GM18517 (cell line): ENCODE data around the gene P2RY11.

Experiments
- ATAC-seq: cut with Tn5 transposase; IDR thresholded peaks from one replicate; pipeline ENCODE4 v1.9.1; 2021; ENCODE audit warnings: mild to moderate bottlenecking, moderate library complexity; ENCODE audit not compliant: unreplicated experiment

P2RY11 gene, protein sequence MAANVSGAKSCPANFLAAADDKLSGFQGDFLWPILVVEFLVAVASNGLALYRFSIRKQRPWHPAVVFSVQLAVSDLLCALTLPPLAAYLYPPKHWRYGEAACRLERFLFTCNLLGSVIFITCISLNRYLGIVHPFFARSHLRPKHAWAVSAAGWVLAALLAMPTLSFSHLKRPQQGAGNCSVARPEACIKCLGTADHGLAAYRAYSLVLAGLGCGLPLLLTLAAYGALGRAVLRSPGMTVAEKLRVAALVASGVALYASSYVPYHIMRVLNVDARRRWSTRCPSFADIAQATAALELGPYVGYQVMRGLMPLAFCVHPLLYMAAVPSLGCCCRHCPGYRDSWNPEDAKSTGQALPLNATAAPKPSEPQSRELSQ

DNA sequence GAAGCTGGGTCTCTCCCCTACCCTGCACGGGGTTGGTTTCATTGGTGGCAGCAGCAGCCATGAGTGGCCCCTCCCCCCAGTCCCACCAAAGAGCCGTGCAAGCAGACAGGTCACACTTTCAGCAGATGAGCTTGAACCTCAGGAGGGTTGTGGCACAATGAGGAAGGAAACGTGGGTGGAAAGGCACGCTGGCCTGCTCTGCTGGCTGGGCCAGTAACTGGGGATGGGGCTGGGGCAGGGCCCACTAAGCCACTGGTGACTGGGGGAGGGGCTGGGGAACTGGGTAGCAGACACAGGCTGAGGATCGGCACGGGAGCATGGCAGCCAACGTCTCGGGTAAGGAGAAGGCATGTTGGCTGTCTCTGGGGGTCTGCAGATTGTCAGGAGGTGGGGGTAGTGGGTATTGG lies at the start of gene P2RY11:
Gene P2RY11, plus strand, starts transcription at position 289 of the 407 bp plus-strand sequence. Its CDS starts 29 bp downstream, at position 318.
- ATAC-seq, result no peak

DNA sequence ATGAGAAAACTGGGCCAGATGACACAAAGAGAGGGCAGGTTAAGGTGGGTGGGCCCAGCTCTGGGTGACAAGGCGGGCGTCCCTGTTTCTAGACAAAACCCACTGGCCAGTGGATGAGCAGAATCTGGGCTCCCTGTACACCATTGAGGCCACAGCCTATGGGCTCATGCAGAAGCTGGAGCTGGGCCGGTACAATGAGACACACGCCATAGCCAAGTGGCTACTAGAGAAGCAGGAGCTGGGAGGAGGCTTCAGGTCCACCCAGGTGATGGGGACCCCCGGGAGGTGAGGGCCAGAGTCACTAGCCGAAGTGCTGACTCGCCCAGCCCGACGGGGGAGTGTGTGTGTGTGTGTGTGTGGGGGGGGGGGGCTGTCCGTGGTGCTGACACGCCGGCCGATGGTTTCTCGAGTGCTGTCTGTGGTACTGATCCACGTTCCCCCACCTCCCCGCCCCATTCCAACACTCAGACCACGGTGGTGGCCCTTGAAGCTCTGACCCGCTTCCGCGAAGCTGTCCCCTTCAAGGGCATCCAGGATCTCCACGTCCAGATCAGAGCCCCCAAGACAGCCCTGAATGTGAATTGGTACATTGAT lies 49.7 kb upstream of the P2RY11 start:
- ATAC-seq, result no peak

DNA sequence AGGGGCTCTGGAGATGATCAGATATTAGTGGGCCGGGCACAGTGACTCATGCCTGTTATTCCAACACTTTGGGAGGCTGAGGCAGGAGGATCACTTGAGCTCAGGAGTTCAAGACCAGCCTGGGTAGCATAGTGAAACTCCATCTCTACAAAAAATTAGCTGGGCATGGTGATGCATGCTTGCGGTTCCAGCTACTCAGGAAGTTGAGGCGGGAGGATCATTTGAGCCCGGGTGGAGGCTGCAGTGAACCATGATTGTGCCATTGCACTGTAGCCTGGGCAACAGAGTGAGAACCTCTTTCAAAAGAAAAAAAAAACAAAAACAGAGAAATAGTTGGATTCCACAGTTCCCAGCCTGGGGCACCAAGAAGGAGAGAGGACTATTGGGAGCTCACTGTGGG lies 43.3 kb upstream of the P2RY11 start:
- no peak for ATAC-seq

DNA sequence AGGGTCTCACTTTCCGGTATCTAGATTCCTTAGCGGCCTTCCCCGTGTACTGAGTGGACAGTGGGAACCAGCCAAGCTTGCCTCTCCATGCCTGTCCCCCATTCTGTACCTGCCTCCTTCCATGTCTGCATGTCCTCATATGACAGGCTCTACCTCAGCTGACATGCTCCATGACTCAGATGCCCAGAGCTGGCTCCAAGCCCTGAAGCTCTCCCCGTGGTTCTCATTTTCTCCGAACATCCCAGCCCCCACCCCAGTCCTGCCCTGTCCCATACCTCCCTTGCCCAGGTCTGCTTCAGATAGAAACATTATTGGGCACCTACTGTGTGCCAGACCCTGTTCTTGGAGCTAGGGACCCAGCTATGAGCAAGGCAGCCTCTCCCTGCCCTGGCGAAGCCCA lies 42.4 kb upstream of the P2RY11 start:
- no peak for ATAC-seq

DNA sequence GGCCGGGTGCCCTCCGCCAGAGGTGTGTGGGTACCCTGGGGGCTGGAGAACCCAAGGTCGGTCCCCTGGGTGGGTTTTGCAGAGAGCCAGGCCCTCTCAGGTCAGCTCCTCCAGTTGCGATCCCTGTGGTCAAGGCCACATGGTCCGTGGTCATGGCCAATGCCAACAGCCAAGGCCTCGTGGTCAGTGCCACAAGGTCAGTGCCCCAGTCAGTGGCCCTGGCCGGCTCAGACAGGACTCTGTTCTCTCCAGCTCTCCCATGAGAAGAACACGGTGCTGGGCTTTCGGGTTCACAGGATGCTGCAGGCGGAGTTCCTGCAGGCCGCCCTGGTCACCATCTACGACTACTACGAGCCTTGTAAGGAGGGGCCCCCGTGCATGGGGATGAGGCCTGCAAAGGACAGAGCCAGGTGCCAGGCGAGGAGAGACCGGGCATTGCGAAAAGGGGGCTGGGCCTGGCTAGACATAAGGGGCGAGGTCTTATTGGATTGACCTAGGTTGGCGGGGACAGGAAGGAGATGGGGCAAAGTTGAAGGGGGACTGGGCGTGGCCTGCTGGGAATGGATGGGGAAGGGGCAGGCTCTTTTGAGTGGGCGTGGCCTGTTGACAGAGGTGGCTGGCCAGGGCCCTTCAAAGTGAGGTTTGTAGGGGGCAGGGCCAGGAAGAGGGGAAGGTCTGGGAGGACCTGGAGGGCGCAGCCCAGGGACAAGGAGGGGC lies 40.6 kb upstream of the P2RY11 start:
- no peak for ATAC-seq

DNA sequence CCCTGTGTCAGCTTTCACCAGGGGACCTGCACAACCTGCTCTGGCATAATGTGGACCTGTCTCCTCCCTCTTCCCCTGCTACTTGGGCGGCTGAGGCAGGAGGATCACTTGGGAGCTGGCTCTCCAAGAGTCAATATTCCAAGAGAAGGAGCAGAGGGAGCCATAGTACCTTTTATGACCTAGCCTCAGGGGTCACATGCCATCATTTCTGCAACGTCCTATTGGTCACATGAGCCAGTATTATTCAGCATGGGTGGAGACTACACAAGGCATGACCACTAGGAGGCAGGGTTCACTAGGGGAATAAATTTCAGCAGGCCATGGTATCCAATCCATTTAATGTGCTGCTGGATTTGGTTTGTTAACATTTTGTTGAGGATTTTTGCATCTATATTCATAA lies 37.3 kb upstream of the P2RY11 start:
- no peak for ATAC-seq

DNA sequence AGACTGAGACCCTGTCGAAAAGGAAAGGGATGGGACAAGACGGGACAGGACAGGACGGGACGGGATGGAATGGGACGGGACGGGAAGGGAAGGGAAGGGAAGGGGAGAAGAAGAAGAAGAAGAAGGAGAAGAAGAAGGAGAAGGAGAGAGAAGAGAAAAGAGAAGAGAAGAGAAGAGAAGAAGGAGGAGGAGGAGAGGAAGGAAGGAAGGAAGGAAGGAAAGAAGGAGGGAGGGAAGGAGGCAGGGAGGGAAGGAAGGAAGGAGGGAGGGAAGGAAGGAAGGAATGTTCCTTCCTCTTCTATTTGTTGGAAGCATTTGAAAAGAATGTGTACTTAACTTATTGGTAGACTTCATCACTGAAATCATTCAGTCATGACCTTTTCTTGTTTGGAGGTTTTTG lies 35.0 kb upstream of the P2RY11 start:
- no peak for ATAC-seq

DNA sequence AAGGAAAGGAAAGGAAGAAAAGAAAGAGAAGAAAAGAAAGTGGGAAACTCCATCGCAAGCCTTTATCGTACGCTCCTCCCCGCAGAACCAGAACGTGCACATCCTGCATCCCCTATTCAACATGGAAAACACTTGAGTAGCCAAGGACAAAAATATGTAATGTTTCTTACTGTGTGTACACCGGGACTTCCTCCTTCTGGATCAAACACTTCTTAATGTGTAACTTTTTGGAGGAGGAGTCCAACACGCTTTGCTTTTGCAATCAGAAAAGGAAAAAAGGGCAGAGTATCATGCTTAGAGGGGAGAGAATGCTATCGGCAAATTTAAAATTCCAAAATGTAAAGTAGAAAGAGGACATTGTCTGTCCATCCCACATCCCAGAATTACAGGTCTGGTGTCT lies 33.2 kb upstream of the P2RY11 start:
- no peak for ATAC-seq

DNA sequence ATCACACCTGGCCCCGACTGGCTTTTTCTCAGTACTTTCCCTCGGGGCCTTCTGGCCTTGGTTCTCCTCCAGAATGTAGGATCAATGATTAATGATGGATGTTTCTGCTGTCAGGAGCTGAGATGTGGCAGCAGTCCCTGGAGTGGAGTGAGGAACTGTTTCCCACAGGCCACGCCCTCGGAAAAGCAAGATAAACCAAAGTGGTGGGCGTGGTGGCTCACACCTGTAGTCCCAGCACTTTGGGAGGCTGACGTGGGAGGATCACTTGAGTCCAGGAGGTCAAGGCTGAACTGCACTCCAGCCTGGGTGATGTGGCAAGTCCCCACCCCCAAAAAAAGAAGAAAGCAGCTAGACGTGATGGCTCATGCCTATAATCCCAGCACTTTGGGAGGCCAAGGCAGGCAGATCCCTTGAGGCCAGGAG lies 32.5 kb upstream of the P2RY11 start:
- no peak for ATAC-seq

DNA sequence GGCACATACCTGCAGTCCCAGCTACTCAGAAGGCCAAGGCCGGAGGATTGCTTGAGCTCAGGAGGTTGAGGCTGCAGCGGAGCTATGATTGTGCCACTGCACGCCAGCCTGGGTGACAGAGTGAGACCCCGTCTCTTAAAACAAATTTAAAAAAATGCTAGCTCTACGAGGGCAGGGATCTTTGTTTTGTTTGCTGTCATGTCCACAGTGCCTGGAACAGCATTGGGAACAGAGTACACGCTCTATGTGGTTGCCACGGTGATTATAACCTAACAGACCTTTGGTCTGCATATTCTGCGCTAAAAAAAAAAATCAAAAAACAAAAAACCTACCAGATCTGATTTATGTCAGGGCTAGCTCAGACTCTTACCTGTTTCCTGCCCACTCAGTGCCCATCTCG lies 27.6 kb upstream of the P2RY11 start:
- ATAC-seq, result no peak

DNA sequence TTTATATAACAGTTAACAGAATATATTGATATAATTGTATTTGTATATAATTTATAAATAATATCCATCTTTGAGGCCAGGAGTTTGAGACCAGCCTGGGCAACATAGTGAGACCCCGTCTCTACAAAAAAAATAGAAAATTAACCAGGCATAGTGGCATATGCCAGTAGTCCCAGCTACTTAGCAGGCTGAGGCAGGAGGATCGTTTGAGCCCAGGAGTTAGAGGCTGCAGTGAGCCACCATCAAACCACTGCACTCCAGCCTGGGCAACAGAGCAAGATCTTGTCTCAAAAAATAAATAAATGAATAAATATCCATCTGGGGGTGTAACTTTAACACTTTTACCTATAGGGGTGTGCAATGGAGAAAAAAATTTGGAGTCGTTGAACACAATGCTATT lies 26.7 kb upstream of the P2RY11 start:
- no peak for ATAC-seq

DNA sequence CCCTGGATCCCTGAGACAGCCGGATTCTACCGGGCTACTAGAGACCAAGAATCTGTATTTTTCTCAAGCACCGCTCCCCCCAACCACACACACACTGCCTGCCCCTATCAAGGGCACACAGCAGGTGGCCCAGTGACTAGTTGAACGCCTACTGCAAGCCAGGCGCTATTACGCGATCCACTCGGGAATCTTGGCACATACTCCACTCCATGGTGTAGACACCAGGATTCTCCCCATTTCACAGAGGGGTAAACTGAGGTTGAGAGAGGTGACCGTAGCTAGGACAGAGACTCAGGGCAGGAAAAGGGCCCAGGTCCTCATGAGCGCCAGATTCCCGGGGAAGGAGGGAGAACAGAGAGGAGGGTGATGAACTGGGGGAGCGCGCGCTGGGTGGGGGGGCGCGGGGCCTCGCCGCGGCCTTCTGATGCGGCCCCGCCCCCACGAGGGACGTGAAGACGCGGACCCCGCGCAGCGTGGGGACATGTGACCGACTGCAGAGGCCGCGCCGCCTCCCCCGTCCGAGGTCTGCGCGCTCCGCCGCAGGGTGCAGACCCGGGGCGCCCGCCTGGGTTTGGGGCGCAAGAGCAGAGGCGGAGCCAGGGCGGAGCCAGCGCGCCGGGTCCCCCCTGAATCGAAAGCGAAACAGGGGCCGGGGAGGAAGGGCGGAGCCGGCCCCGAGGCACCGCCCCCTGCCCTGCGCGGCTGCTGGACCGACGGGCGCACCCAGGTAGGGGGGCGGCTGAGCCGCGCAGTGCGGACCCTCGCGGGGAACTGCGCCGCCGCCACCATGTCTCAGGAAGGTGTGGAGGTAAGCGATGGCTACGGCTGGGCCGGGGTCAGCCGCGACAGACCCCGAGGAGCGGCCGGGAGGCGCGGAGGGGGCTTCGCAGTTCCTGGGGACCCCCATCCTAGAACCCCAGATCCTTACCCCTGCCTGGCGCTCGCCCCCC lies 25.6 kb upstream of the P2RY11 start, which contains the start of gene SHFL:
Gene SHFL, plus strand, starts transcription at position 677 of the 950 bp plus-strand sequence. Its CDS starts 111 bp downstream, at position 788.
- ATAC-seq, result no peak

DNA sequence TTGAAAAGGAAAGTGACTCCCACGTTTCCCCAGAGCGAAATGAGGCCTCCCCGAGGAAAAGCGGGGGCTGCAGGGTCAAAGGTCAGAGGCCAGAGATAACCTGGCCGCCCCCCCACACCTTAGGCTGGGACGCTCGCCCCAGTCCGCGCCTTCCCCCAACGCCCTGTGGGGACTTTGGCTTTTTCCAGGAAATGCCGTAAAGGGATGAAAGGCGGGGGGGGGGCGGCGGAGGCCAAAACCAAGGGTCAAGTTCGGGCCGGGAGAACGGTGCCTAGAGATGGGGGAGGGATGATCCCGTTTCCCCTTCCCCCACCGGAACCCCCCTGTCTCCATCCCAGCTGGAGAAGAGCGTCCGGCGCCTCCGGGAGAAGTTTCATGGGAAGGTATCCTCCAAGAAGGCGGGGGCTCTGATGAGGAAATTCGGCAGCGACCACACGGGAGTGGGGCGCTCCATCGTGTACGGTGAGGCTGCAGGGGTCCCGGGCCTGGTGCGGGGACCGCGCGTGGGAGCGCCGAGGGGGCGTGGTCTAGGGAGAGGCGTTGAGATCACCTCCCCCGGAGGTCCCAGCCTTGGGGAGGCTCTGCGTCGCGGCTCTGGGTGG lies 24.8 kb upstream of the P2RY11 start:
- no peak for ATAC-seq

DNA sequence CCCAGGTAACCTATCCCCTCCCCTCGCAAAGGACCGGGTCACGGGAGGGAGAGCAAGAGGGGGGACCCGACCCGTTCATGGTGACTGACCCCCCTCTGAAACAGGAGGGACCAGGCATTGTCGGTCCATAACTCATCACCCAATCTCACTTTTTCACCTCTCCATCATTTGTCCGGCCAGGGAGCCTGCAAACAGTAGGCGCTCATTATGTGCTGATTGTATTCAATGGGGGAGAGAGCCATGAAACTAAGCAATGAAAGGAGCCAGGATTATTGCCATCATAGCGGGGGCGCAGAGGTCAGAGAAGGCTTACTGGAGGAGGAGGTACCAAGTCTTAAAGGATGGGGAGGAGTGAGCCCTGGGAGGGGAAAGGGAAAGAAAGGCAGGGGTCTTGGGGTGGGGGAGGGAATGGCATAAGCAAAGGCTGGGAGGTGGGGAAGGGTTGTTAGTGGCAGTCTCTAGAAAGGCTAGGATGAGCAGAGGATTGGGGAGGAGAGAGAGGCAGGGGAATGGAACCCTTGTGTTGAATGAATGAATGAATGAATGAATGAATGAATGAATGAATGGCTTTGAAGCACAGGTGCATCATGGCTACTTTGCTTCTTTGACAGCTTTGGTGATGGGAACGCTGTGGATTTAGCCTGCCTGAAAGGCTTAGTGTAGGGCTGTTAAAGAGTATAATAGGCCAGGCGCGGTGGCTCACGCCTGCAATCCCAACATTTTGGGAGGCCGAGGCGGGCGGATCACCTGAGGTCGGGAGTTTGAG lies 24.0 kb upstream of the P2RY11 start:
- no peak for ATAC-seq

DNA sequence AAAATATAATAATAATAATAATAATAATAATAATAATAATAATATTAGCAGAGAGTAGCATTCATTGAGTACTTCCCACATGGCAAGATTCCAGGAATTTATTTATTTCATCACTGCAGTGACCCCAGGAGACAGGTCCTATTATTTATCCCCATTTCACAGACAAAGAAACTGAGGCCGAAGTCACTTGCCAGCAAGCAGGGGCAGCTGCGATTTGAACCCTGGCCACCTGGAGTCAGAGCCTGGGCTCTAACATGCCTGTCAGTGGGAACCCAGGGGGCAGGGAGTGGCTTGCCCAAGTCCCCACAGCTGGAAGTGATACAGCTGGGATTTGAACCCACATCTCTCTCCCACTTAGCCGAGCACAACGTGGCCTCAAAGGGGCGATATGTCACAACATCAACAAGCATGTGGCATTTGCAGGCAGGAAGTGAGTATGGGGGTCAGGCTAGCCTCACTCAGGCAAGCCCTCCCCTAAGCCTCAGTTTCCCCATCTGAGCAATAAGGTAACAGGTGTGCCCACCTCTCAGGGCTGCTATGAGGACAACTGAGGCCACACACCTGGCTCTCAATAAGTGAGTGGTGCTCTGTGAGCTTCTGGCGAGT lies 22.4 kb upstream of the P2RY11 start:
- ATAC-seq, result no peak

DNA sequence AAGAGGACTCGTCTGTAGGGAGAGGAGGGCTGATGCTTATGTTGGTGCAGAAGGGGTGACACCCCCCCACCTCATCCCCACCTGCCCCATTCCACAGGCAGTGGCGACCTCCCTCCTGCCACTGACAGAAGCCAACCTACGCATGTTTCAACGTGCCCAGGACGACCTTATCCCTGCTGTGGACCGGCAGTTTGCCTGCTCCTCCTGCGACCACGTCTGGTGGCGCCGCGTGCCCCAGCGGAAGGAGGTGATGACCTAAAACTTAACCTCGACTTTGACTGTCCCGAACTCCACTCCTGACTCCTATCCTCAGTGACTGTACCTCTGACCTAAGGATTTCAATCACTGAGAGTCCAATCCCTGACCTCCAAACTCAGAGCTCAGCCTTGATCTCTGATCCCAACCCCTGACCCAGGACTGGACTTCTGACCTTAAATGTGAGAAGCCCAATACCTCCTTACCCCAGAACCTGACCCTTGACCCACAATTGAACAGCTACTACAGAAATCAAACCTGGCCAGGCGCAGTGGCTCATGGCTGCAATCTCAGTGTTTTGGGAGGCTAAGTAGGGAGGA lies 21.6 kb upstream of the P2RY11 start:
- no peak for ATAC-seq

DNA sequence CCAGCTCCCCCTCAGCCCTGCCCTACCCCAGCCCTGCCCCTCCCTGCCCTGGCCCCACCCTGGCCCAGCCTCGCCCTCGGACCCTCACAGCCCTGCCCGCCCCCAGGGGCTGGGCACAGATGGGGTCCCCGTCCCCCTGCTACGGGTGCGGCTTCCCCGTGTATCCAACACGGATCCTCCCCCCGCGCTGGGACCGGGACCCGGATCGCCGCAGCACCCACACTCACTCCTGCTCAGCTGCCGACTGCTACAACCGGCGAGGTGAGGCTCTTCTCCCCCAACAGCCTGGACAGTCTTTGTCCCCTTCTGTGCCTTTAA lies 20.2 kb upstream of the P2RY11 start:
- ATAC-seq, result no peak

DNA sequence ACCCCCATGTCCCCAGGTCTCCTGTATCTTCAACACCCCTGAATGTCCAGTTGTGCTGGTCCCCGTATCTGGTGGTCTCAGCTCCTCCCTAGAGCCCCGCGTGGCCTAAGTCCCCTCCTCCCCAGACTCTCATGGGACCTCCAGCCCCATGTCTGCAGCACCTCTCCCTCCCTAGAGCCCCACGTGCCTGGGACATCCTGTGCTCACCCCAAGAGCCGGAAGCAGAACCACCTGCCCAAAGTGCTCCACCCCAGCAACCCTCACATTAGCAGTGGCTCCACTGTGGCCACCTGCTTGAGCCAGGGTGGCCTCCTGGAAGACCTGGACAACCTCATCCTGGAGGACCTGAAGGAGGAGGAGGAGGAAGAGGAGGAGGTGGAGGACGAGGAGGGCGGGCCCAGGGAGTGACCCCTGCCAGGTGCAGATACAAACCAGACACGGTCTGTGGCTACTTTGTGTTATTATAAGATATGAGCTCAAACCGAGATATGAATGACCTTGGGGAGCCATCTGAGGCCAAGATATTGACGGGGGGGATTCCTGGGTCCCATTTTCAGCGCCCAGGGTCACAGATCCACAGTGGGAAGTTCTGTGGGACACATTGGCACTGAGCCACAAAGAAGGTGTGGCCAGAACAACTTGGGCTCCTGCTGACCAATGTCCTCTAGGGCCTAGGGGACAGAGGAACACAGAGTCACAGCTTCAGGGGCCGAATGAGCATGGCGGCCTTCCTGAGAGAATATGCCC lies 19.4 kb upstream of the P2RY11 start:
- no peak for ATAC-seq
